Activated effector memory CD4-positive, alpha-beta T cell treated with Interleukin-2 at 50 U/mL for 16 hours (primary cell): ENCODE measurements around the gene ITPKA.
"Not testable (repeated sequence)": the region's sequence is repeated elsewhere in the genome, so short reads cannot be mapped to it uniquely, and the experiment has no call there.

Source experiments
- DNase-seq: peaks from one replicate; pipeline ENCODE4 v3.0.0-alpha.2; 2020

ITPKA gene

DNA sequence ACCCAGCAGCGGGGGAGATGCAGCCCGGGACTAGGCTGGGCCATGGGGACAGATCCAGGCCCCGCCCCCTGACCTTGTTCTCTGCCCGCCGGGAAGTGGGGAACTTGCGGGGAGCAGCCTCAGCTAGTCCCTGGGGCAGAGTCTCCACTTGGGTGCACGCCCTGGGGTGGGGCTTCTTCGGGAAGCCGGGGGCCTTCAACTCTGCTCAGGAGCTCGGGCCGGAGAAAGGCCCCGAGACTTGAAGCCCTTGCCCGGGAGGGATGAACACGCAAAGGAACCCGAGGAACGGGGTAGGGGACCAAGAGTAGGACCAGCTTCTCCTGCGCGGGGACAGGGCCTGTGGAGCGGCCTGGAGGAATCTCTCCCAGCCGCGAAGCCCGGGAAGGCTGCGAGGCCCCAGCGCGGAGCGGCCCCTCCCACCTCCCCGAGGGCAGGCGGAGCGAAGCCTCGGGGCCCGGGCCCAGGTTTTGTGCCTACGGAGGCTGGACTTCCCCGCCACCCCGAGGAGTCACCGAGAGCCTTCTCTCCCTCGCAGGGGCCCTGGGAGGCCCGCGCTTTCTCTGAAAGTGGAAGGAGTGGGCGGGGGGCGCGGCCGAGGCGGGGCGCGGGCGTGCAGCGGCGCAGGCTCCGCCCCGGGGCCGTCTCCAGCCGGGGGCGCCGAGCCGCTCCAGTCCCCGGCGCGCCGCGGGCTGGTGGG, at the start of gene ITPKA:
Gene ITPKA (plus strand): TSS at position 670 of the 697 bp plus-strand sequence. CDS start 54 bp downstream, outside the sequence.
- peak; percentile 60 for DNase-seq

DNA sequence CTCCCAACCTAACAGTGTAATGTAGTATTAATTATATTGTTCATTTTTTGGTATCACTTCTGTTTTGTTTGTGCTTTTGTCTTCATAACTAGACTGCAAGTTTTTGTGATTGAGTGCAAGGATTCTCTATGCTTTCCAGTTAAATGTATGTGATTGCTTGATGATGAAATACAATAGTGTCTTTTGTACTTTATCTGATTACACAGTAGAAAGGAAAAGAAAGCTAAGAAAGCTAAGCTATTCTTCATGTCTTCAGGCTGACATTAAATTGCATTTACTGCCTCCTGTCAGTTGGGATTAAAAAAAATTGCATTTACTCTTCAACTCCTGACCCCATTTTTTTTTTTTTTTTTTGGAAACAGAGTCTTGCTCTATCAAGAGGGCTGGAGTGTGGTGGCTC, 48.3 kb upstream of the ITPKA start:
- DNase-seq: no peak

DNA sequence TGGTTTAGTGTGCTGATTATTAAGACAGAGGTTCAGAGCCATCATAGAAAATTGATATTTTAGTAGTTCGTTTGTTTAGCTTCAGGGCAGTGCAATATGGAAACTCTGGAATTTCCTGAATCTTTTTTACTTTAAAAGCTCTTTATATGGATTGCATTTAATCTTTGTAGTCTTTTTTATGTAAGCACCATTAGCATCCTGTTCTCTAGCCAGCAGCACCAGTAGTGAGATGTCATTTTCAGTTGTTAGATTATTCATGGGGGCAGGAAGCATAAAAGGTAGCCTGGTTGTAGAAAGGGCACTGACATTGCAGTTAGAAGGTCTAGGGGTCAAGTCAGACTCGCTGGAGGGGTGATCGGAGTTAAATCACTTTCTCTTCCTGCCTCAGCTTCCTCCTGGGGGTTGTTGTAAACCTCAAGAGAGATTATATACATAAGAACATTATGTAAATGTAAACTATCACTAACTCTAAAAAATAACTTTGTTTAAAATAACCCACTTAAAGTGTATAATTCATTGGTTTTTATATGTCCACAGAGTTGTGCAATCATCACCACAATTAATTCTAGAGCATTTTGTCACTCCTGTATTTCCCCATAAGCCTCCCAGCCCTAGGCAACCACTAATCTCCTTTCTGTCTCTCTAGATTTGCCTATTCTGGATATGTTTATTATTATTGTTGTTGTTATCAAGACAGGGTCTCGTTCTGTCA, 31.4 kb upstream of the ITPKA start:
- no peak for DNase-seq

DNA sequence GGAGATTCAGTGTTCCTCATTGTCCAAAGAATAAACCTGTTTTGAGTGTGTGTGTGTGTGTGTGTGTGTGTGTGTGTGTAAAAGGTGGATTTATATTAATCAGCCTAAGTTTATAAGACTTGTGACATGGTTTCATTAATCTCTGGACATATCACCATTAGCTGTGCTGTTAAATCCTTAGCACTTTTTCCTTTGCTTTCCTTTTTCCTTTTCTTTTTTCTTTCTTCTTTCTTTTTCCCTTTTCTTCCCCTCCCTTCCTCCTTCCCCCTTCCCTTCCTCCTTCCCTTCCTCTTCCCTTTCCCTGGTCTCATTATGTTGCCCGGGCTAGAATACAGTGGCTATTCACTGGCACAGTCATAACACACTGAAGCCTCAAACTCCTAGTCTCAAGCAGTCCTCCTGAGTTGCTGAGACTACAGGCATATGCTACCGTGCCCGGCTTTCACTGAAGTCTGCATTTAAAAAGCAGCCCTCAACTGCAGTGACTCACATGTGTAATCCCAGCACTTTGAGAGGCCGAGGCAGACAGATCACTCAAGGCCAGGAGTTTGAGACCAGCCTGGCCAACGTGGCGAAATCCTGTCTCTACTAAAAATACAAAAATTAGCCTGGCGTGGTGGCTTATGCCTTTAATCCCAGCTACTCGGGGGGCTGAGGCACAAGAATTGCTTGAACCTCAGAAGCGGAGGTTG, 28.6 kb upstream of the ITPKA start:
- DNase-seq: no peak

DNA sequence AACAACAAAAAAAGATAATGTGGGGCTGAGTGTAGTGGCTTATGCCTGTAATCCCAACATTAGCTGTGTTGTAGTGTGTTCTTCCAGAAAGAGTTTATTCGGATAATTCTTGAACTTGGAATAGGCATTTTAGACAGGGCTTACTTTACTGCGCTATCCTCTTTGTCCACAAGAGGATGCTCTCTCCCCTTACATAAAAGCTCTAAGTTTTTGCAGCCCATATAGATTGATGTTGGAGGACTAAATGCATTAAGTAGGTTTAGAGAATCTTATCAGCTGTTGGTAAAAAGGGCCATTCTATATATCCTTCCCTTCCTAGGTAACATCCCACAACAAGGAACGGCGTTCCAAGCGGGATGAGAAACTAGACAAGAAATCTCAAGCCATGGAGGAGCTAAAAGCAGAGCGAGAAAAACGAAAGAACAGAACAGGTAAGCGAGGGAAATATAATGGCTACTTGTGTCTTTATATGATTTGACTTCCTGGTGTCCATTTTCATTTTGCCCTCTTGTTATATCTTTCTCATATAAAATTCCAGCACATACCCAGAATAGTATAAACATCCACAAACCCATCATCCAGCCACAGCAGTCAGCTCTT, 27.8 kb upstream of the ITPKA start:
- no peak for DNase-seq

DNA sequence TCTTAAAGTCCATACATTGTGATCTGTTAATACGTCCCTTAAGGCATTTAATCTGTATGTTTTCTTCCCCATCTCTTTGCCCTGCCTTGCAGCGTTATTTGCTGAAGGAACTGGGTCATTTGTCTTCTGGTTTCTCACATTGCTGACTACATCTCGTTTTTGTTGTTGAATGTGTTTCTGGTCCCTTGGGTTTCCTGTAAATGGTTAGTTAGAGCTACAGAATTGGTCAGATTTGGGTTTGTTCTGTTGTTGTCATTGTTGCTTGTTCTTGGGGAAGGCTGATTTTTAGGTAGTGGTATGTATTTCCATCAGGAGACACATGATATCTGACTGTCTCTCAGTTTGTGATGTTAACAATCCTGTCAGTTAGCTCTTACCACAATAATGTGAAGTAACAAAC, 27.0 kb upstream of the ITPKA start:
- no peak for DNase-seq

DNA sequence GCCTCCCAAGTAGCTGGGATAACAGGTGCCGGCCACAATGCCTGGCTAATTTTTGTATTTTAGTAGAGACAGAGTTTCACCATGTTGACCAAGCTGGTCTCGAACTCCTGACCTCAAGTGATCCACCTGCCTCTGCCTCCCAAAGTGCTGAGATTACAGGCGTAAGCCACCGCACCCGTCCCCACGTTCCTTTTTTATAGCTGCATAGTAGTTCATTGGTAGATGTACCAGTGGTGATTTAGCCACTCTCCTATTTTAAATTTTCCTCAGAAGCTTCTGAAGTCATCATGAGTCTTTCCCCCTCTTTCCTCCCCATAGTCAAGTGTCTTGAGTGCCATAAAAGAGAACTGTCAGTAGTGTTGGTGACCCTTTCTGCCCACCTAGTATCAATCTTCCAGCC, 24.0 kb upstream of the ITPKA start:
- not testable (repeated sequence) for DNase-seq

DNA sequence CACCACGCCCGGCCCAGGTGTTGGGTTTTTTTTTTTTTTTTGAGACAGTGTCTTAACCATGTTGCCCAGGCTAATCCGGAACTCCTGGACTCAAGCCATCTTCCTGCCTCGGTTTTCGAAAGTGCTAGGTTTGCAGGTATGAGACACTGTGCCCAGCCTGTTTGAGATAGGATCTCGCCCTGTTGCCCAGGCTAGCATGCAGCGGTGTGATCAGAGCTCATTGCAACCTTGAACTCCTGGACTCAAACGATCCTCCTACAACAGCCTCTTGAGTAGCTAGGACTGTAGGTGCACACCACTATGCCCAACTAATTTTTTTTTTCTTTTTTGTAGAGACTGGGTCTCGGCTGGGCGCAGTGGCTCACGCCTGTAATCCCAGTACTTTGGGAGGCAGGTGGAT, 20.3 kb upstream of the ITPKA start:
- no peak for DNase-seq

DNA sequence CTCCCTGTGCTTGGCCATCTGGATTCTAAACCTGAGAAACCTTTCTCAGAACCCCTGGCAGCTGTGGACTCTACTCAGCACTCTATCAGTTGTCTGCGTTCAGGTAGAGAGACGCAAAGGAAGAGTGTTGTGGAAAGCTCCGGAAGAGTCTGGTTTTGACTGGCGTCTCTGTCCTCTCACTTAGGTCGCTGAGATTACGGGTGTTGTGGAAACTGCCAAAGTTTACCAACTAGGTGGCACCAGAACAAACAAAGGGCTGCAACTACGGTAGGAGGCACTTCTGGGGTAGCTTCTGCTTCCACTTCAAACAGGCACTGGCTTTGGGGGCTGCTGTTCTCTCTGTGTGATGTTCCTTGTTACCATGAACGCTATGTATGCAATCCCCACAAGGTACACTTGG, 19.2 kb upstream of the ITPKA start:
- no peak for DNase-seq

DNA sequence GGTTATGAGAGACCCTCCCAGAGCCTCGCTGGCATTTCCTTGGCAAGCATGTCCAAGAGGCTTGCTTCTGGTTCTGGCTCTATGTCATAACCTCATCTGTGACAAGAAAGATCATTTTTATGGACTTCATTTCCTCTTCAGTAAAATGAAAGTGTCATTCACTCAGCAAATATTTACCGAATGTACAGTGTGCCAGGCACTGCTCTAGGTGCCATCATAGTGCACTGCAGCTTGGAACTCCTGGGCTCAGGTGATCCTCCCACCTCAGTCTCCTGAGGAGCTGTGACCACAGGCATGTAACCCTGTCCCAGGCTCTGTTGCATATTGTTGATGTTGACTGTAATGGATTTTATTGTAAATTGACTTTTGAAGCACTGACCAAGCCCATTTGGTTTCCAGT, 18.7 kb upstream of the ITPKA start:
- no peak for DNase-seq

DNA sequence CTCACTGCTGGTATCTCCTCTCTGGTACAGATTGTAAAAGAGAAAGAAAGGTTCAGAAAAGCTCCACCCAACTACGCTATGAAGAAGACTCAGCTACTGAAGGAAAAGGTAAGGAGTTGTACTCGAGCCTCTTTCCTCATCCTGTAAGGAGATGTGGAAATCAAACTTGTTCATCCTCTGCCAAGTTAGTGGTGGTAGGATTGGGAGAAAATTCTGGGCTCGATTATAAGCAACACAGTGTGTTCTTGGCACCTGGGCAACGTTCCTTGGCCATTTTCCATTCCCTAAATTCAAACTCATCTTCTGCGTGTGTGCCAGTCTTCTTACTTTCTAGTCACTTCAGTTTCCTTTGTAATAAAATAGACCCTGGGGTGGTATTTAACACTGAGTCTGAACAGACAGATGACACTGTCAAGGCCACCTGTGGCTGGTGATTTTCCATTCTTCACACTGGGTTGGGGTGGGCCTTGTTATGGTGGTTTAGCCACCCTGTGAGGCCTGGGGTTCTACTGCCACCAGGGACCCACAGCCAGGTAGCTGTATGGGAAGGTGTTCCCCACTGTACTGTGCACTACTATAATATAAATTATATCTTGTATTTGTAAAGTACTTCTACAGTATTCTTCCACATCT, 17.1 kb upstream of the ITPKA start:
- DNase-seq: no peak

DNA sequence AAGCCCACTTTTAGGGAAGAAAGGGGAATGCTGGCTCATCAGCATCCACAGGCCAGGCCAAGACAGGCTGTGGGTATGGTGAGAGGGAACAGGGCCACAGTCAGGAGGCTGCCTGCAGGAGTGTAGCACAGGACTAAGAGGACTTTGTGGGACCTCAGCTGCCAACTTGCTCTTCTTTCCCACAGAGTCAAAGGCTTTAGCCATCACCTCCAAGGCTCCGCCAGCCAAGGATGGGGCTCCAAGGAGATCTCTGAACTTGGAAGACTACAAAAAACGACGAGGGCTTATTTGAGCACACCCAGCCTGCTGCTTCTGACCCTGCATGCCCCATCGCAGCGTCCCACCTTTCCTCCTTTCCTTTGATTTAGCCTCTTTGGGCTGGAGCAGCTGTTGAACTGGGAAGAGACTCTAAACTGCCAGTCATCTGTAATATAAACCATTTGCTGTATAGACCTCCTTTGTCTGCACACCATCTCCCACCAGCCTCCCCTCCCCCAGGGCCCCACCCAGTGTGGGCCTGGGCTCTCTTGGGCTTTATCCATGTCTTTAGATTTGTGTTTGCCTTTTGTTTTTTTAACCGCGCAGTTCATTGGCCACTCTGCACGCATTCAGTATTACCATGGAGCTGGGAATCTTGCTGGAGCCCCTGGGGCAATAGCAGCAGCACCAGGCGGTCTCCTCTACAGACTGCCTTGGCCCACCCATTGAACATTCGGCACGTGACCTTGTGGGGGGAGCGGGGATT, 13.1 kb upstream of the ITPKA start:
- DNase-seq: no peak

DNA sequence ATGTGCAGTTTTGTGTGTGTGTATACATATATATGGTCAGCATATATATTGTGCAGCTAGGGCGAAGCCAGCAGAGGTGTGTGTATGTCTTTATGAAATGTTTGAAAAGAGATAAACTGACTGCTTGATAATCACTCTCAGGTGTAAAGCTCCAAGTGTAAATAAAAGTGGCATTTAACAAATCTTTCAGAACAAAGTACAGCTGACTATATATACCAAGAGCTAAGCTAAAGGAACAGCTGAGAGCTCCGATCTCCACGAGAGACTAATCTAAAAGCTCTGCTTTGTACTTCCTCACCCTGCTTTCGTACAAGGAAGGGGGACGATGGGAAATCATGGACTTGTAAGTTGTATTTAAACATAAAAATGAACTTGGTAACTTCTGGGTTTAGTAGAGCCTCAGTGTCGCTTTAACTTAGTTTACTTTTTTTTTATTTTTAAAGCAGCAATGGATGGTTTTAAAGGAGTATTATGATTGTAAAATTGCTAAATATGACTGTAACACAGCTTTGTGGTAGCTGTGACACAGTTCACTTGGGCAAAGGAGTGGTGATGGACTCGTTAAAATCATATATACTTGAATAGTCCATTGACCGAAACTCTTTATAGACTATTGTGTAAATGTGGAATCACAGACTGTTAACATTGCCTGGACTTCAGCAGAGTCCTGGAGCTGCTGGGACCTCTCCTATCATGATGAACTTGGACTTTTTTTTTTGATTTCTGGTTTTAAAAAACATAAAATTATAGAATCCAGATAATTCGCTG, 11.4 kb upstream of the ITPKA start:
- no peak for DNase-seq

DNA sequence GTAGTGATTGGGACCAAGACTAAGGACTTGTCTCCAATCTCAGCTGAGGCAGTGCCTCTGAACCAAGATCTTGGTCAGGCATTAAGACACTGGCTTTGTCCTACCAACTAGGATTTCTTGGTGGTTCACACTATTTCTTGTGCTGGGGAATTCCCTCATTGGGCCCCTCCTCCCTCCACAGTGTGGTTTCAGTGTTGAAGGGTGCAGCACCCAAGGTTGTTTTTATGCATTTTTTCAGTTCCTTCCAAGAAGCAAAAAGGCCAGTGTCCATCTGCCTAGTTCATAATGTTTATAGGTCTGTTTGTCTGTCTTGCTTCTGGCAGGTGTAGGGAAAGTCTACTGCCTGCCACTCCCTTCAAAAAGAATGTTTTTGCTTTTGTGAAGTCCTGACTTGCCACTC, 10.6 kb upstream of the ITPKA start:
- no peak for DNase-seq

DNA sequence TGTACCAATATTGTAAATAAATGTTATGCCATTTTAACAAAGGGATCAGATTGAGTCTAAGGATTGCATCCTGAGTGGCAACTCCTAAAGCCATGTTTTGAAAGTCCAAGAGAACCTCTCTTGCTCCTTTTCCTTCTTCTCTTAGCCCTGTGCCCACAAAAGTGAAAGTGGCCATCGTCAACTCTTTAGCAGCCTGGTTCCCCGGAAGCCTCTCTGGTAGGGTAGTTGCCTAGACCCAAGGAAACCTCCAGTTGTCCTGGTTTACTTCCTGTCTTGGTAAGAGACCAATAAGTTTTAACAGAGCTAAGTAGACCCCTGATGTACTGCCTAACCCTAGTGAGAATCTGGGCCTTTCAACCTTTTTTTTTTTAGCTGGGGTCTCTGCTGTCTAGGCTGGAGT, 10.2 kb upstream of the ITPKA start:
- DNase-seq: no peak

DNA sequence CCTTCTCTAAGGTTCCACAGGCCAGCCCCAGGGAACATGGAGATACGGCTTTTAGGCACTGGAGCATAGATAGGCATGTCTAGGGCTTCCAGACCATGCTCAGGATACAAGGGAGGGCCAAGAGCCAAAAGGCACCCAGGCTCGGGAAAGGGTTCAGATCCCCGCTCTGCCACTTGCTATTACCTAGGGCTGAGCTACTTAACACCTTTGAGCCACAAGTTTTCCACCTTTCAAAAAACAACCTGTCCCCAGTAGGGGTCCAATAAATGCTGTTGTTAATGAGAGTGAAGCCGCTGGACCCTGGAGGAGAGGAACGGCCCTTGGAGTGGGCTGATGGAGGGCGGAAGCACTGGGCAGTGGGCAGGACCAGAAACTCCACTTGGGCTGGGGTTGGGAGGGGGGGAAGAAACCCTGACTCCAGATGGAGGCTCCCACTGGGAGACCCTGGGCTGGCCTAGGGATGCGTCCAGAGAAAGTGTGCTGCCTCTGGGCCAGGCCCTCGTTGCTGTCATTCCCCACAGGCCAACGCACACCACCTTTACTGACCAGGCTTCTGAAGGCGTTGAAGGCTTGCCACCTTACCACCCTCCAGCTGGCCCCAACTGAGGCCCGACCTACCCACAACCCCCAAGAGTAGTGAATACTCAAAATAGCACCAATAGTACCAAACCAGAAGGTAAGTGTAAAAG, 8.6 kb upstream of the ITPKA start:
- no peak for DNase-seq

DNA sequence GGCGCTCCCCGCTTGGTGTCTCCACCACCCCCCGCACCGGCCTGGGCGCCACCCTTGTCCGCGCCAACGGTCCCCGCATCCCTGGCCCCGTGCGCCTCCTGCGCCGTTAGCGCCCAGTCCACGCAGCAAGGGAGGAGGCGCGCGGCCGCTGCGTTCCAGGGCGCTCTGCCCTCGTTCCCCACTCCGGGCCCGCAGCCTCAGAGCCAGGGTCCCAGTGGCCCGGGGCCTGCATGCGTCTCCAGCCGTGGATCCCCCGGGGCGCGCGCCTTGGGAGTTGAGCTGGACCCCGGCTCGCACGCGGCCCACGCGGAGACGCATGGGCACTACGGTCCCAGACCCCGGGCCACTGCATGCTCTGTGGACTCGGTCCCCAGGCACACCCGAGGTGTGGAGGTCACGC, 7.4 kb upstream of the ITPKA start:
- no peak for DNase-seq

DNA sequence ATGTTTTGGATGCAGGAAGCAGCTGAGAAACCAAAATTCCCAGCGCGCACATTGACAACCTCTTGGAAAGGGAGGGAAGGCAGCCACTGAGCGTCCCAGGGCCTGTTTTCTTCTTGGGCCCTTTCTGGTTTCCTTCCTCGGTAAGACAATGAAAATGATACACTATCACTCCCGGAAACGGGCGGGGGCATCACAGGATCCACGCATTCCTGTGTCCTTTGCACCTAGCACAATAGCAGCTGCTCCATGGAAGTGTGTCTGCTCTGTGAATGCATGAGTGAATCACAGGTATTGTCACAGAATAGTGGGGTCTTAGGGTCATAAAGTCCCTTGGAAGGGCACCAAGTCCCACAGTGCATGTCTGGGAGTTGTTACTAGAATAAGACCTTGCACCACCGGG, 6.3 kb upstream of the ITPKA start:
- no peak for DNase-seq

DNA sequence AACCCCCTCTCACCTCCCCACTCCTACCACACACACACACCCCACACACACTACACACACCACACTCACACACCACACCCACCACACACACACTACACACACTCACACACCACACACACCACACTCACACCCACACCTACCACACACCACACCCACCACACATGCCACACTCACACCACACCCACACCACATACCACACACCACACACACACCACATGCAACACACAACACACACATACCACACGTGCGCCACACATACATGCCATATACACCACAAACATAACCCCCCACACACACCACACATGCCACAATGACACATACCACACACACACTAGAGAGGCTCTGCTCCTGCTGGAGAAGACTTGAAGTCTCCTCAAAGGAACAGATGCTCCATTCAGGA, 5.9 kb upstream of the ITPKA start:
- no peak for DNase-seq

DNA sequence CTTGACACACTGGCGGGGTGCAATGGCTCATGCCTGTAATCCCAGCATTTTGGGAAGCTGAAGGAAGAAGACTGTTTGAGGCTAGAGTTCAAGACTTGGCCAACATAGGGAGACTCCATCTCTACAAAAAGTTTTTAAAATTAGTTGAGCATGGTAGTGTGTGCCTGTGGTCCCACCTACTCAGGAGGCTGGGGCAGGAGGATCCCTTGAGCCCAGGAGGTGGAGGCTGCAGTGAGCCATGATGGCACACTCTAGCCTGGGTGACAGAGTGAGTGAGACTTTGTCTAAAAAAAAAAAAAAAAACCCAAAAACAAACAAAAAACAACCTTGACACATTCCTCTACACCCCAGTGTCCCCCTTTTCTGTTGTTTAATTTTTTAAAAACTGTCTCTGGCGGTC, 4.0 kb upstream of the ITPKA start:
- no peak for DNase-seq

DNA sequence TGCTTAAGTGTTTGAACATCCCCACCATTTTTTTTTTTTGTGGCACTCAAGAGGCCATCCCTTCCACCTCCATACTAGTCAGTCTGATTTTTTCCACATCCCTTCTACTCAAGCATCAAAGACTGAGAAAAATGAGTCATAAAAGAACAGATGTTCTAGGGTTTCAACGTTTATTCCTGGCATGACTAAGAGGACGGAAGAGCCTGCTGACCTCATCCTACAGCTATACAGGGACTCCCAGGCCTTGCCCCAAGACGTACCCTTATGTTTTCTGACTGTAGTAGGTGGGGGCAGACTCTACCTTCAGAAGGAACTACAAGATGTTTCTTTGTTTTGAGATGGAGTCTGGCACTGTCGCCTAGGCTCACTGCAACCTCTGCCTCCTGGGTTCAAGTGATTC, 3.3 kb upstream of the ITPKA start:
- DNase-seq: no peak
